Right renal cortex interstitium (tissue), 3 donors: ENCODE results near the gene PDIA5. TPM values are rescaled to one million over a fixed set of nuclear protein-coding genes. Genes with fewer than 3 reads are reported as not detected.

Source experiments
- polyA plus RNA-seq, 3 donors: library from polyadenylated mRNA; unstranded; fragments of 120-200 nt; gene quantifications; one replicate each; pipeline ENCODE4 v1.2.1, GENCODE V29; 2013; ENCODE audit not compliant: insufficient read length in 3 of 3

PDIA5 gene
- polyA plus RNA-seq, 3 donors = 22.2 to 32.1 (median 25.0) TPM

Other genes with a start within 250 kb of the PDIA5 start
- 10 to 100 TPM; 17.5 to 25.6 (median 23.4) TPM for gene SEMA5B, start 39.3 kb upstream of the PDIA5 start, polyA plus RNA-seq
- 10 to 100 TPM; 24.9 to 27.0 (median 26.2) TPM for gene SEC22A, start 134.9 kb downstream of the PDIA5 start, polyA plus RNA-seq